ENCODE data around the gene RGS7. TPM values are rescaled to one million over a fixed set of nuclear protein-coding genes. Genes with fewer than 3 reads are reported as not detected.

The RGS7 gene
- total RNA-seq, 4 donors from 2014 or later, result 0.11 to 0.33 TPM; not detected in 2

- TF ChIP-seq, protein P1, sequence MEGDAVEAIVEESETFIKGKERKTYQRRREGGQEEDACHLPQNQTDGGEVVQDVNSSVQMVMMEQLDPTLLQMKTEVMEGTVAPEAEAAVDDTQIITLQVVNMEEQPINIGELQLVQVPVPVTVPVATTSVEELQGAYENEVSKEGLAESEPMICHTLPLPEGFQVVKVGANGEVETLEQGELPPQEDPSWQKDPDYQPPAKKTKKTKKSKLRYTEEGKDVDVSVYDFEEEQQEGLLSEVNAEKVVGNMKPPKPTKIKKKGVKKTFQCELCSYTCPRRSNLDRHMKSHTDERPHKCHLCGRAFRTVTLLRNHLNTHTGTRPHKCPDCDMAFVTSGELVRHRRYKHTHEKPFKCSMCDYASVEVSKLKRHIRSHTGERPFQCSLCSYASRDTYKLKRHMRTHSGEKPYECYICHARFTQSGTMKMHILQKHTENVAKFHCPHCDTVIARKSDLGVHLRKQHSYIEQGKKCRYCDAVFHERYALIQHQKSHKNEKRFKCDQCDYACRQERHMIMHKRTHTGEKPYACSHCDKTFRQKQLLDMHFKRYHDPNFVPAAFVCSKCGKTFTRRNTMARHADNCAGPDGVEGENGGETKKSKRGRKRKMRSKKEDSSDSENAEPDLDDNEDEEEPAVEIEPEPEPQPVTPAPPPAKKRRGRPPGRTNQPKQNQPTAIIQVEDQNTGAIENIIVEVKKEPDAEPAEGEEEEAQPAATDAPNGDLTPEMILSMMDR (IDR thresholded peaks at IDR 0.05), result no peak
- TF ChIP-seq POLR2AphosphoS5 (IDR thresholded peaks at IDR 0.05), result no peak
- TF ChIP-seq EP300 (IDR thresholded peaks at IDR 0.05), result no peak
- no peak for TF ChIP-seq POLR2A (IDR thresholded peaks at IDR 0.05; ENCODE audit: low read depth)
- Histone ChIP-seq H3K9me3 (no peaks in the 10 kb centered on the region), H3K27me3 (no peaks in the 10 kb centered on the region), H3K36me3 (no peaks in the 10 kb centered on the region), H3K4me3 (no peak overlapping the region), H3K27ac (replicated peaks in 1 of 4) (no peak overlapping the region), H3K4me1 (no peaks in the 10 kb centered on the region)
- intact Hi-C loops (cut with DNase I), result no loop called here
- DNase-seq (ENCODE audit: extremely low spot score), result no peak
- 71% methylated on average over 3 of the region's 3 CpGs for WGBS
These were observed 199.6 kb downstream of the RGS7 start for GRCh38 chr1:241157435-241157834.

- intact Hi-C loops (cut with DNase I), result no loop called here
- H3K9me3 ChIP-seq, result no peaks in the 10 kb centered on the region
- no peaks in the 10 kb centered on the region for H3K4me1 ChIP-seq
- H3K27ac ChIP-seq (replicated peaks in 1 of 4), result no peak overlapping the region
- 31% methylated on average over 3 of the region's 3 CpGs for WGBS
- DNase-seq (ENCODE audit: extremely low spot score), result no peak
- TF ChIP-seq, protein P1 (IDR thresholded peaks at IDR 0.05), result no peak
- TF ChIP-seq EP300 (IDR thresholded peaks at IDR 0.05), result no peak
- TF ChIP-seq POLR2A (IDR thresholded peaks at IDR 0.05; ENCODE audit: low read depth), result no peak
- TF ChIP-seq POLR2AphosphoS5 (IDR thresholded peaks at IDR 0.05), result no peak
- no peak overlapping the region for H3K4me3 ChIP-seq
- H3K27me3 ChIP-seq, result no peaks in the 10 kb centered on the region
- no peaks in the 10 kb centered on the region for H3K36me3 ChIP-seq
These were observed 200.6 kb downstream of the RGS7 start for GRCh38 chr1:241156231-241156965.

GRCh38 chr1:241145881-241146280 lies 211.1 kb downstream of the RGS7 start:
- no peaks in the 10 kb centered on the region for H3K4me1 ChIP-seq
- H3K4me3 ChIP-seq, result no peak overlapping the region
- intact Hi-C loops (cut with DNase I), result no loop called here
- no peaks in the 10 kb centered on the region for H3K36me3 ChIP-seq
- H3K27me3 ChIP-seq, result no peaks in the 10 kb centered on the region
- no peak for DNase-seq (ENCODE audit: extremely low spot score)
- WGBS, result 61% methylated on average over 2 of the region's 2 CpGs
- no peak overlapping the region for H3K27ac ChIP-seq (replicated peaks in 1 of 4)
- no peak for TF ChIP-seq EP300 (IDR thresholded peaks at IDR 0.05)
- no peak for TF ChIP-seq POLR2A (IDR thresholded peaks at IDR 0.05; ENCODE audit: low read depth)
- TF ChIP-seq, protein P1 (IDR thresholded peaks at IDR 0.05), result no peak
- no peak for TF ChIP-seq POLR2AphosphoS5 (IDR thresholded peaks at IDR 0.05)
- H3K9me3 ChIP-seq, result no peaks in the 10 kb centered on the region

DNA sequence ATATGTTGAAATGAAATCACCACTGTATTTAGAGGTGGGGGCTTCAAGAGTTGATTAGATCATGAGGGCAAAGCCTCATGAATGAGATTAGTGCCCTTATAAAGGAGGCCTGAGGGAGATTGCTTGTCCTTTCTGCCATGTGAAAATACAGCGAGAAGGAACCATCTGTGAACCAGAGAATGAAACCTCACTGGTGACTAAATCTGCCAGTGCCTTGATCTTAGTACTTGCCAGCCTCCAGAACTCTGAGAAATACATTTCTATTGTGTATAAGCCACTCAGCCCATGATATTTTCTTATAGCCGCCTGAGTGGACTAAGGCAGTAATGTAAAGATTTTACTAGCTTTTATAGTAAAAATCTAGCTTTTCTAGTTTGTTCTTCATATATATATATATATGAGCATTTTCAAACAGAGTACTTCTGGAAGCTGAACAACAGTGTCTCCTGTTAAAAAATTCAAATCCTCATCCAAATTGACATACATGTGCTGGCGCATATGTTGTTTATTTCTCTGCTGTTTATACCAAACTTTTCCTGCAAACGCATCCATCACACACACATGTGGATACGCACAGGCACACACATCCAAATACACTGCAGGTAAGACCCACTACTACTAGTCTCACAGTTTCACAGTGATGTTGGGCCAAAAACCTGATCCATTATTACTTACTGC lies 213.1 kb downstream of the RGS7 start:
- Histone ChIP-seq H3K27ac (replicated peaks in 1 of 4) (no peak overlapping the region), H3K36me3 (no peaks in the 10 kb centered on the region), H3K4me1 (no peaks in the 10 kb centered on the region), H3K27me3 (peaks cover 0 to 7% (median 0%) of the 10 kb centered on the region in 4 donors), H3K9me3 (no peaks in the 10 kb centered on the region), H3K4me3 (no peak overlapping the region)
- DNase-seq (ENCODE audit: extremely low spot score), result peak; percentile 55
- intact Hi-C loops (cut with DNase I), result no loop called here
- TF ChIP-seq EP300 (IDR thresholded peaks at IDR 0.05) (no peak), POLR2A (IDR thresholded peaks at IDR 0.05; ENCODE audit: low read depth) (no peak), POLR2AphosphoS5 (IDR thresholded peaks at IDR 0.05) (no peak)
- TF ChIP-seq, protein P1 (IDR thresholded peaks at IDR 0.05), result no peak
- 91% methylated on average over 5 of the region's 5 CpGs for WGBS

Data from esophagus muscularis mucosa (tissue), 4 donors.